Measurements from ENCODE around the gene AFF3.
"Not testable (repeated sequence)": the region's sequence is repeated elsewhere in the genome, so short reads cannot be mapped to it uniquely, and the experiment has no call there.

GRCh38 chr2:100102466-100103180, 39.8 kb downstream of the AFF3 start:
- not testable (repeated sequence) for TF ChIP-seq CTCF (IDR thresholded peaks at IDR 0.05 in 2 of 3, conservative IDR thresholded peaks at IDR 0.05 in 1 of 3; ENCODE audit: borderline replicate concordance in 1 of 3, insufficient read depth in 1 of 3, low read depth in 2 of 3, low read length in 2 of 3); POLR2A (IDR thresholded peaks at IDR 0.05; ENCODE audit: borderline replicate concordance, extremely low read depth, insufficient read depth, insufficient read length); SIN3A (IDR thresholded peaks at IDR 0.05; ENCODE audit: low read depth); REST (IDR thresholded peaks at IDR 0.05; ENCODE audit: low read depth); POLR2AphosphoS5 (IDR thresholded peaks at IDR 0.05; ENCODE audit: low read depth, low read length); EZH2 (IDR thresholded peaks at IDR 0.05)

Data from HCT116 (cell line).